ENCODE data around the gene EPHA2.
"Not testable (repeated sequence)": the region's sequence is repeated elsewhere in the genome, so short reads cannot be mapped to it uniquely, and the experiment has no call there.

Gene EPHA2

GRCh38 chr1:16167331-16168143 lies 11.7 kb upstream of the EPHA2 start:
- DNase-seq = no peak

- DNase-seq = no peak
Observed at GRCh38 chr1:16166117-16166516, 10.2 kb upstream of the EPHA2 start.

GRCh38 chr1:16165548-16165947 lies 9.7 kb upstream of the EPHA2 start:
- no peak for DNase-seq

- peak; percentile 16 for DNase-seq
Observed at GRCh38 chr1:16165073-16165364, 9.2 kb upstream of the EPHA2 start.

- peak; percentile 83 for DNase-seq
Observed at GRCh38 chr1:16164213-16165072, 8.6 kb upstream of the EPHA2 start.

GRCh38 chr1:16163608-16164212 lies 7.8 kb upstream of the EPHA2 start:
- not testable (repeated sequence) for DNase-seq

- no peak for DNase-seq
Observed at GRCh38 chr1:16162163-16162822, 6.4 kb upstream of the EPHA2 start.

- DNase-seq = no peak
Observed at GRCh38 chr1:16161717-16162116, 5.8 kb upstream of the EPHA2 start.

- no peak for DNase-seq
Observed at GRCh38 chr1:16158993-16159831, 3.3 kb upstream of the EPHA2 start.

GRCh38 chr1:16158025-16158424 lies 2.2 kb upstream of the EPHA2 start:
- DNase-seq = no peak

GRCh38 chr1:16156848-16157495 lies 1.1 kb upstream of the EPHA2 start:
- no peak for DNase-seq

GRCh38 chr1:16153999-16154673 lies 1.7 kb downstream of the EPHA2 start:
- no peak for DNase-seq

- no peak for DNase-seq
Observed at GRCh38 chr1:16153096-16153998, 2.5 kb downstream of the EPHA2 start.

- DNase-seq = no peak
Observed at GRCh38 chr1:16152481-16153087, 3.3 kb downstream of the EPHA2 start.

GRCh38 chr1:16151995-16152384 lies 3.9 kb downstream of the EPHA2 start:
- DNase-seq = no peak

GRCh38 chr1:16151196-16151994 lies 4.5 kb downstream of the EPHA2 start:
- peak; percentile 4 for DNase-seq

- no peak for DNase-seq
Observed at GRCh38 chr1:16150508-16150907, 5.4 kb downstream of the EPHA2 start.

GRCh38 chr1:16149702-16150488 lies 6.0 kb downstream of the EPHA2 start:
- DNase-seq = no peak

Data from SHP77 treated with DMSO at 0.1 percent for 48 hours (cell line).